Inflammatory macrophage treated with lipopolysaccharide for 1 hour (primary cell): ENCODE measurements around the gene VPS52.
A peak's percentile ranks its signal among the peaks of the same experiment; 100 is the strongest.
"Not testable (repeated sequence)": the region's sequence is repeated elsewhere in the genome, so short reads cannot be mapped to it uniquely, and the experiment has no call there.

ENCODE experiments used
- DNase-seq, 2 donors: peaks; one replicate each; pipeline ENCODE4 v3.0.0-alpha.2; 2020 to 2022

The VPS52 gene

GRCh38 chr6:33278810-33279209 lies 7.1 kb upstream of the VPS52 start:
- DNase-seq, result no peak

GRCh38 chr6:33278392-33278741 lies 6.7 kb upstream of the VPS52 start:
- DNase-seq, result no peak

- no peak for DNase-seq
These were observed 6.2 kb upstream of the VPS52 start for GRCh38 chr6:33277663-33278391.

- peak; percentile 56 to 62 for DNase-seq
These were observed 5.4 kb upstream of the VPS52 start, which contains the start of gene B3GALT4 for GRCh38 chr6:33276864-33277662. Gene B3GALT4, plus strand, starts transcription at chr6:33277123. Its CDS starts 297 bp downstream, at chr6:33277420.

GRCh38 chr6:33276581-33276863 lies 4.8 kb upstream of the VPS52 start:
- DNase-seq, result no peak

GRCh38 chr6:33275795-33276580 lies 4.3 kb upstream of the VPS52 start:
- not testable (repeated sequence) for DNase-seq

- DNase-seq, result no peak
These were observed 2.5 kb upstream of the VPS52 start for GRCh38 chr6:33273924-33274902.

- DNase-seq, result no peak
These were observed 1.6 kb upstream of the VPS52 start for GRCh38 chr6:33273129-33273923.

- no peak for DNase-seq
These were observed 826 bp upstream of the VPS52 start for GRCh38 chr6:33272275-33273128.

GRCh38 chr6:33271117-33271467 lies 584 bp downstream of the VPS52 start:
- peak in 1 of 2 donors; percentile 2 for DNase-seq

- no peak for DNase-seq
These were observed 7.7 kb downstream of the VPS52 start for GRCh38 chr6:33264015-33264414.

GRCh38 chr6:33262490-33262889 lies 9.2 kb downstream of the VPS52 start:
- not testable (repeated sequence) for DNase-seq

- no peak for DNase-seq
These were observed 12.6 kb downstream of the VPS52 start for GRCh38 chr6:33259032-33259431.

- DNase-seq, result no peak
These were observed 17.1 kb downstream of the VPS52 start for GRCh38 chr6:33254591-33254990.

- DNase-seq, result peak in 1 of 2 donors; percentile 5
These were observed 18.9 kb downstream of the VPS52 start for GRCh38 chr6:33252759-33253158.

- no peak for DNase-seq
These were observed 20.2 kb downstream of the VPS52 start for GRCh38 chr6:33251395-33252012.

GRCh38 chr6:33250731-33251130 lies 20.9 kb downstream of the VPS52 start:
- no peak for DNase-seq

GRCh38 chr6:33249732-33250630 lies 21.7 kb downstream of the VPS52 start:
- peak in 1 of 2 donors; percentile 4 for DNase-seq
